ENCODE results near the gene IFT57. TPM values are rescaled to one million over a fixed set of nuclear protein-coding genes. Genes with fewer than 3 reads are reported as not detected.

Gene IFT57
- total RNA-seq, 1 experiment from 2014 or later, result 17.6 TPM

GRCh38 chr3:108185536-108185935 lies 36.7 kb downstream of the IFT57 start:
- H3K4me3 ChIP-seq (ENCODE audit: low read depth, low read length), result no peak overlapping the region
- ChIA-PET CTCF (no interaction called here), POLR2A (no interaction called here)
- intact Hi-C loops (cut with micrococcal nuclease; ENCODE audit: unreplicated experiment), result no loop called here
- H3K36me3 ChIP-seq (ENCODE audit: control insufficient read depth, insufficient read depth, low read length), result no peaks in the 10 kb centered on the region
- Mint-ChIP-seq H3K27ac (ENCODE audit: unreplicated experiment) (no peak overlapping the region), H3K4me1 (ENCODE audit: low read depth, unreplicated experiment) (peaks cover 10% of the 10 kb centered on the region), H3K27me3 (ENCODE audit: insufficient read depth, unreplicated experiment) (no peaks in the 10 kb centered on the region), H3K36me3 (ENCODE audit: insufficient read depth, unreplicated experiment) (no peaks in the 10 kb centered on the region), H3K4me3 (ENCODE audit: unreplicated experiment) (no peak overlapping the region), H3K9me3 (ENCODE audit: unreplicated experiment) (no peaks in the 10 kb centered on the region)
- H3K4me1 ChIP-seq, result peaks cover 23% of the 10 kb centered on the region
- BruUV-seq (replicated peaks), result no TSS peak
- H3K27me3 ChIP-seq (replicated peaks; ENCODE audit: control insufficient read depth, insufficient read depth, low read length), result no peaks in the 10 kb centered on the region
- no peak for DNase-seq
- H3K9me3 ChIP-seq, result no peaks in the 10 kb centered on the region
- no peak for TF ChIP-seq CTCF (IDR thresholded peaks at IDR 0.05; ENCODE audit: insufficient read depth in 1 of 2, low read depth in 1 of 2, low read length in 1 of 2, severe bottlenecking in 1 of 2, unreplicated experiment in 1 of 2)

- Mint-ChIP-seq H3K4me1 (ENCODE audit: low read depth, unreplicated experiment) (peaks cover 5% of the 10 kb centered on the region), H3K9me3 (ENCODE audit: unreplicated experiment) (no peaks in the 10 kb centered on the region), H3K36me3 (ENCODE audit: insufficient read depth, unreplicated experiment) (no peaks in the 10 kb centered on the region), H3K4me3 (ENCODE audit: unreplicated experiment) (no peak overlapping the region), H3K27ac (ENCODE audit: unreplicated experiment) (no peak overlapping the region), H3K27me3 (ENCODE audit: insufficient read depth, unreplicated experiment) (no peaks in the 10 kb centered on the region)
- peaks cover 16% of the 10 kb centered on the region for H3K4me1 ChIP-seq
- H3K9me3 ChIP-seq, result no peaks in the 10 kb centered on the region
- POLR2A ChIA-PET, result no interaction called here
- CTCF ChIA-PET, result no interaction called here
- H3K27me3 ChIP-seq (replicated peaks; ENCODE audit: control insufficient read depth, insufficient read depth, low read length), result no peaks in the 10 kb centered on the region
- intact Hi-C loops (cut with micrococcal nuclease; ENCODE audit: unreplicated experiment), result no loop called here
- BruUV-seq (replicated peaks), result no TSS peak
- H3K4me3 ChIP-seq (ENCODE audit: low read depth, low read length), result no peak overlapping the region
- no peak for TF ChIP-seq CTCF (IDR thresholded peaks at IDR 0.05; ENCODE audit: insufficient read depth in 1 of 2, low read depth in 1 of 2, low read length in 1 of 2, severe bottlenecking in 1 of 2, unreplicated experiment in 1 of 2)
- no peak for DNase-seq
- no peaks in the 10 kb centered on the region for H3K36me3 ChIP-seq (ENCODE audit: control insufficient read depth, insufficient read depth, low read length)
Observed at GRCh38 chr3:108184824-108185223, 37.4 kb downstream of the IFT57 start.

GRCh38 chr3:108183971-108184370 lies 38.3 kb downstream of the IFT57 start:
- H3K4me3 Mint-ChIP-seq (ENCODE audit: unreplicated experiment), result no peak overlapping the region
- CTCF ChIA-PET, result no interaction called here
- H3K27me3 Mint-ChIP-seq (ENCODE audit: insufficient read depth, unreplicated experiment), result no peaks in the 10 kb centered on the region
- Histone ChIP-seq H3K4me3 (ENCODE audit: low read depth, low read length) (no peak overlapping the region), H3K9me3 (no peaks in the 10 kb centered on the region), H3K27me3 (replicated peaks; ENCODE audit: control insufficient read depth, insufficient read depth, low read length) (no peaks in the 10 kb centered on the region), H3K4me1 (peaks cover 8% of the 10 kb centered on the region), H3K36me3 (ENCODE audit: control insufficient read depth, insufficient read depth, low read length) (no peaks in the 10 kb centered on the region)
- no peaks in the 10 kb centered on the region for H3K4me1 Mint-ChIP-seq (ENCODE audit: low read depth, unreplicated experiment)
- no peaks in the 10 kb centered on the region for H3K9me3 Mint-ChIP-seq (ENCODE audit: unreplicated experiment)
- BruUV-seq (replicated peaks), result no TSS peak
- no peak overlapping the region for H3K27ac Mint-ChIP-seq (ENCODE audit: unreplicated experiment)
- no peaks in the 10 kb centered on the region for H3K36me3 Mint-ChIP-seq (ENCODE audit: insufficient read depth, unreplicated experiment)
- DNase-seq, result no peak
- TF ChIP-seq CTCF (IDR thresholded peaks at IDR 0.05; ENCODE audit: insufficient read depth in 1 of 2, low read depth in 1 of 2, low read length in 1 of 2, severe bottlenecking in 1 of 2, unreplicated experiment in 1 of 2), result no peak
- intact Hi-C loops (cut with micrococcal nuclease; ENCODE audit: unreplicated experiment), result no loop called here
- POLR2A ChIA-PET, result no interaction called here
